ENCODE results near the gene SLC49A4.

DNA sequence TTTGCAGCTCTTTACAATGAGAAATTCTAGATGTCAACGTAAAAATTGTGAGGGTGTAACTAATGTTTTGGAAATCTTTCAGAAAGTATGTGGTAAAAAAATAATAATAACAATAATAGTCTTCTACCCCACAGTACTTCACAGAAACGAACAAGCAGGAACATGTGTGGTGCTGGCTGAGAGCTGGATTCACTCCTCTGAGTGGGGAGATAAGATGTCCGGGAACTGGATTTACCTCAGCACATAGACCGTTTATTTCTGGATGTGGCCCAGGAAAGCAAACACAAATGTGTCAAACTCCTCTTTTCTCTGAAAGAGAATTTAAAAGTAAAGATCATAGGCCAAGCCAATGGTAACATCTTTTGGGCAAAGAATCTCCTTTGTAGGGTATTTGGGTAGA, 103.4 kb downstream of the SLC49A4 start:
- no peak for TF ChIP-seq EZH2 (IDR thresholded peaks at IDR 0.05; ENCODE audit: insufficient read depth, low read length)
- TF ChIP-seq, protein P1, sequence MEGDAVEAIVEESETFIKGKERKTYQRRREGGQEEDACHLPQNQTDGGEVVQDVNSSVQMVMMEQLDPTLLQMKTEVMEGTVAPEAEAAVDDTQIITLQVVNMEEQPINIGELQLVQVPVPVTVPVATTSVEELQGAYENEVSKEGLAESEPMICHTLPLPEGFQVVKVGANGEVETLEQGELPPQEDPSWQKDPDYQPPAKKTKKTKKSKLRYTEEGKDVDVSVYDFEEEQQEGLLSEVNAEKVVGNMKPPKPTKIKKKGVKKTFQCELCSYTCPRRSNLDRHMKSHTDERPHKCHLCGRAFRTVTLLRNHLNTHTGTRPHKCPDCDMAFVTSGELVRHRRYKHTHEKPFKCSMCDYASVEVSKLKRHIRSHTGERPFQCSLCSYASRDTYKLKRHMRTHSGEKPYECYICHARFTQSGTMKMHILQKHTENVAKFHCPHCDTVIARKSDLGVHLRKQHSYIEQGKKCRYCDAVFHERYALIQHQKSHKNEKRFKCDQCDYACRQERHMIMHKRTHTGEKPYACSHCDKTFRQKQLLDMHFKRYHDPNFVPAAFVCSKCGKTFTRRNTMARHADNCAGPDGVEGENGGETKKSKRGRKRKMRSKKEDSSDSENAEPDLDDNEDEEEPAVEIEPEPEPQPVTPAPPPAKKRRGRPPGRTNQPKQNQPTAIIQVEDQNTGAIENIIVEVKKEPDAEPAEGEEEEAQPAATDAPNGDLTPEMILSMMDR (IDR thresholded peaks at IDR 0.05; ENCODE audit: insufficient read depth, low read depth, low read length): no peak
